HG03139 (cell line): ENCODE measurements around the gene ZBTB7C.

Source experiments
- ATAC-seq: cut with Tn5 transposase; IDR thresholded peaks from one replicate; pipeline ENCODE4 v1.9.1; 2021; ENCODE audit not compliant: unreplicated experiment

The ZBTB7C gene

GRCh38 chr18:48171490-48172188 lies 237.5 kb downstream of the ZBTB7C start:
- ATAC-seq = no peak

GRCh38 chr18:48170651-48171050 lies 238.5 kb downstream of the ZBTB7C start:
- no peak for ATAC-seq

- no peak for ATAC-seq
Measured at GRCh38 chr18:48168861-48169260, 240.3 kb downstream of the ZBTB7C start.

GRCh38 chr18:48167897-48168253 lies 241.3 kb downstream of the ZBTB7C start:
- ATAC-seq = no peak

- ATAC-seq = no peak
Measured at GRCh38 chr18:48166336-48166875, 242.8 kb downstream of the ZBTB7C start.

GRCh38 chr18:48165111-48165866 lies 243.9 kb downstream of the ZBTB7C start:
- ATAC-seq = no peak

GRCh38 chr18:48164701-48165100 lies 244.5 kb downstream of the ZBTB7C start:
- ATAC-seq = no peak

- no peak for ATAC-seq
Measured at GRCh38 chr18:48164116-48164515, 245.1 kb downstream of the ZBTB7C start.

- no peak for ATAC-seq
Measured at GRCh38 chr18:48163738-48164115, 245.5 kb downstream of the ZBTB7C start.

- no peak for ATAC-seq
Measured at GRCh38 chr18:48162956-48163737, 246.0 kb downstream of the ZBTB7C start.

GRCh38 chr18:48161911-48162698 lies 247.1 kb downstream of the ZBTB7C start:
- peak; percentile 36 for ATAC-seq

- peak; percentile 85 for ATAC-seq
Measured at GRCh38 chr18:48161191-48161910, 247.8 kb downstream of the ZBTB7C start.

- ATAC-seq = no peak
Measured at GRCh38 chr18:48160622-48161021, 248.6 kb downstream of the ZBTB7C start.

- ATAC-seq = no peak
Measured at GRCh38 chr18:48159816-48160215, 249.4 kb downstream of the ZBTB7C start.

- no peak for ATAC-seq
Measured at GRCh38 chr18:48158721-48159120, 250.5 kb downstream of the ZBTB7C start.

- ATAC-seq = no peak
Measured at GRCh38 chr18:48157956-48158355, 251.2 kb downstream of the ZBTB7C start.

GRCh38 chr18:48155856-48156255 lies 253.3 kb downstream of the ZBTB7C start:
- ATAC-seq = no peak

- no peak for ATAC-seq
Measured at GRCh38 chr18:48154828-48155227, 254.4 kb downstream of the ZBTB7C start.

- ATAC-seq = no peak
Measured at GRCh38 chr18:48153613-48154481, 255.3 kb downstream of the ZBTB7C start.
